Activated B cell treated with CpG ODN at 0.5 μM for 24 hours (primary cell): ENCODE measurements around the gene SERHL2. TPM values are rescaled to one million over a fixed set of nuclear protein-coding genes. Genes with fewer than 3 reads are reported as not detected.
"Not testable (repeated sequence)": the region's sequence is repeated elsewhere in the genome, so short reads cannot be mapped to it uniquely, and the experiment has no call there.

ENCODE experiments used
- ATAC-seq: fragments of 200-7000 bp; cut with Tn5 transposase; one replicate; pipeline ENCODE4 v1.10.0; 2021; ENCODE audit warnings: low read depth, mild to moderate bottlenecking, moderate library complexity
- CTCF ChIA-PET: fragments of 350-600 bp; sonication (Branson Sonifier 250); formaldehyde crosslinking; loops from one replicate; lab custom pipeline; 2021; ENCODE audit warnings: antibody characterized with exemption; lab: Charles Lee
- POLR2A ChIA-PET: fragments of 350-600 bp; sonication (Branson Sonifier 250); formaldehyde crosslinking; loops from one replicate; lab custom pipeline; 2021; ENCODE audit warnings: antibody characterized with exemption; lab: Charles Lee
- DNase-seq: peaks from one replicate; pipeline ENCODE4 v3.0.0; 2022
- H3K27ac Mint-ChIP-seq: one replicate; pipeline ENCODE4 v1.8.0; 2020; ENCODE audit warnings: mixed read lengths
- H3K27me3 Mint-ChIP-seq: one replicate; pipeline ENCODE4 v1.8.0; 2021; ENCODE audit warnings: mixed read lengths
- H3K36me3 Mint-ChIP-seq: one replicate; pipeline ENCODE4 v1.8.0; 2021; ENCODE audit warnings: low read depth, mixed read lengths
- H3K4me1 Mint-ChIP-seq: one replicate; pipeline ENCODE4 v1.8.0; 2021; ENCODE audit warnings: mixed read lengths
- H3K4me3 Mint-ChIP-seq: one replicate; pipeline ENCODE4 v1.8.0; 2020; ENCODE audit warnings: mild to moderate bottlenecking, mixed read lengths
- H3K9me3 Mint-ChIP-seq: one replicate; pipeline ENCODE4 v1.8.0; 2020; ENCODE audit warnings: mixed read lengths
- CTCF ChIP-seq: fragments of 200-600 bp; IDR thresholded peaks from one replicate; pipeline ENCODE4 v1.8.0; 2022; ENCODE audit warnings: antibody characterized with exemption, mild to moderate bottlenecking
- intact Hi-C: fragments of 100-400 bp; cut with micrococcal nuclease; formaldehyde crosslinking; loops from one replicate; pipeline ENCODE4 v1.15.1; 2024
- total RNA-seq: library from RNA; stranded (reverse); gene quantifications from 2 replicates; pipeline ENCODE4 v1.2.3, GENCODE V29; 2022

The SERHL2 gene
- total RNA-seq: 0.91 and 1.7 TPM in 2 replicates

- ChIA-PET CTCF (no interaction called here), POLR2A (interaction anchor here (0.6 to 1.3 kb wide), 12 partner anchors 10 to 554 kb away, joined by 3 to 9 read pairs (median 4); partner anchors contain the start of genes NDUFA6 and POLDIP3)
- Mint-ChIP-seq H3K36me3 (peaks cover 1% of the 10 kb centered on the region), H3K4me3 (peak within 1 kb of the TSS; percentile 86), H3K4me1 (peaks cover 52% of the 10 kb centered on the region), H3K27me3 (no peaks in the 10 kb centered on the region), H3K9me3 (no peaks in the 10 kb centered on the region), H3K27ac (peak within 1 kb of the TSS; percentile 80)
- intact Hi-C loops: loop anchor here (2.0 to 5.0 kb wide), 4 partner anchors 35 to 463 kb away; partner anchors contain the start of genes NDUFA6, POLDIP3 and RRP7A
- peak; percentile 97 for DNase-seq
- peak; percentile 95 for ATAC-seq
- no peak for TF ChIP-seq CTCF
These were observed at the start of gene SERHL2 for GRCh38 chr22:42553475-42554361. Gene SERHL2, plus strand, starts transcription at chr22:42553956. Its CDS starts 65 bp downstream, at chr22:42554021.

GRCh38 chr22:42508327-42508974 lies 45.3 kb upstream of the SERHL2 start:
- DNase-seq, ATAC-seq, H3K27me3 Mint-ChIP-seq, H3K9me3 Mint-ChIP-seq, H3K4me3 Mint-ChIP-seq, H3K4me1 Mint-ChIP-seq, intact Hi-C loops, H3K27ac Mint-ChIP-seq: not testable (repeated sequence)
- peaks cover 22% of the 10 kb centered on the region for H3K36me3 Mint-ChIP-seq
- ChIA-PET CTCF (interaction anchor here (0.7 kb wide), 1 partner anchor 723 kb away, joined by 3 read pairs; no protein-coding TSS in a partner anchor), POLR2A (interaction anchor here (0.6 to 1.5 kb wide), 4 partner anchors 8 to 62 kb away, joined by 3 to 8 read pairs (median 5); no protein-coding TSS in a partner anchor)

GRCh38 chr22:42508975-42509364 lies 44.8 kb upstream of the SERHL2 start:
- intact Hi-C loops, CTCF ChIA-PET, H3K4me1 Mint-ChIP-seq, DNase-seq, ATAC-seq, H3K9me3 Mint-ChIP-seq, POLR2A ChIA-PET, H3K27me3 Mint-ChIP-seq, H3K4me3 Mint-ChIP-seq: not testable (repeated sequence)
- H3K36me3 Mint-ChIP-seq: peaks cover 23% of the 10 kb centered on the region
- H3K27ac Mint-ChIP-seq: peak overlapping the region; percentile 20

GRCh38 chr22:42509548-42509947 lies 44.2 kb upstream of the SERHL2 start:
- ChIA-PET CTCF (no interaction called here), POLR2A (interaction anchor here (0.6 to 1.1 kb wide), 5 partner anchors 9 to 109 kb away, joined by 3 to 6 read pairs (median 5); no protein-coding TSS in a partner anchor)
- H3K36me3 Mint-ChIP-seq: peaks cover 28% of the 10 kb centered on the region
- intact Hi-C loops: no loop called here
- no peaks in the 10 kb centered on the region for H3K9me3 Mint-ChIP-seq
- H3K4me3 Mint-ChIP-seq: no peak overlapping the region
- DNase-seq (no peak), ATAC-seq (no peak)
- no peaks in the 10 kb centered on the region for H3K27me3 Mint-ChIP-seq
- H3K27ac Mint-ChIP-seq: peak overlapping the region; percentile 31
- H3K4me1 Mint-ChIP-seq: peaks cover 7% of the 10 kb centered on the region
- no peak for TF ChIP-seq CTCF

GRCh38 chr22:42511401-42511891 lies 42.3 kb upstream of the SERHL2 start:
- no peak for TF ChIP-seq CTCF
- intact Hi-C loops: no loop called here
- no peak overlapping the region for H3K27ac Mint-ChIP-seq
- H3K4me1 Mint-ChIP-seq: peaks cover 7% of the 10 kb centered on the region
- no peak overlapping the region for H3K4me3 Mint-ChIP-seq
- ChIA-PET CTCF (no interaction called here), POLR2A (interaction anchor here (1.0 kb wide), 1 partner anchor 17 kb away, joined by 7 read pairs; no protein-coding TSS in a partner anchor)
- H3K27me3 Mint-ChIP-seq: no peaks in the 10 kb centered on the region
- ATAC-seq (no peak), DNase-seq (no peak)
- no peaks in the 10 kb centered on the region for H3K9me3 Mint-ChIP-seq
- H3K36me3 Mint-ChIP-seq: peaks cover 39% of the 10 kb centered on the region

- ATAC-seq: peak; percentile 30
- H3K4me1 Mint-ChIP-seq, H3K27ac Mint-ChIP-seq, H3K27me3 Mint-ChIP-seq, intact Hi-C loops, POLR2A ChIA-PET, H3K4me3 Mint-ChIP-seq, H3K9me3 Mint-ChIP-seq, CTCF ChIA-PET, DNase-seq: not testable (repeated sequence)
- peaks cover 44% of the 10 kb centered on the region for H3K36me3 Mint-ChIP-seq
These were observed 41.3 kb upstream of the SERHL2 start for GRCh38 chr22:42512273-42512990.

GRCh38 chr22:42514331-42514730 lies 39.4 kb upstream of the SERHL2 start:
- intact Hi-C loops, DNase-seq, CTCF ChIA-PET, H3K27me3 Mint-ChIP-seq, H3K4me3 Mint-ChIP-seq, H3K27ac Mint-ChIP-seq, POLR2A ChIA-PET, H3K9me3 Mint-ChIP-seq, ATAC-seq: not testable (repeated sequence)
- H3K36me3 Mint-ChIP-seq: peaks cover 56% of the 10 kb centered on the region
- H3K4me1 Mint-ChIP-seq: peaks cover 13% of the 10 kb centered on the region

- H3K27ac Mint-ChIP-seq, POLR2A ChIA-PET, DNase-seq, H3K9me3 Mint-ChIP-seq, CTCF ChIA-PET, H3K4me3 Mint-ChIP-seq, ATAC-seq, H3K27me3 Mint-ChIP-seq: not testable (repeated sequence)
- H3K36me3 Mint-ChIP-seq: peaks cover 54% of the 10 kb centered on the region
- intact Hi-C loops: loop anchor here (5.0 kb wide), 1 partner anchor 97 kb away; the partner anchor contains the start of gene POLDIP3
- peaks cover 16% of the 10 kb centered on the region for H3K4me1 Mint-ChIP-seq
These were observed 38.5 kb upstream of the SERHL2 start for GRCh38 chr22:42515304-42515703.
